PC-3 (cell line): ENCODE data around the gene TTC22.

Experiments used
- EZH2 ChIP-seq: fragments of 300-600 bp; sonication (generic); IDR thresholded peaks from one replicate; pipeline ENCODE4 v1.6.1; 2017; ENCODE audit warnings: antibody characterized with exemption, mild to moderate bottlenecking, low read length; ENCODE audit not compliant: unreplicated experiment
- EZH2phosphoT487 ChIP-seq: fragments of 300-600 bp; sonication (generic); IDR thresholded peaks from 2 replicates; pipeline ENCODE4 v1.6.1; 2018; ENCODE audit warnings: mild to moderate bottlenecking, antibody characterized with exemption, low read length, borderline replicate concordance
- TF ChIP-seq, protein P1 (sequence below): fragments of 300-600 bp; sonication (generic); conservative IDR thresholded peaks from 2 replicates; pipeline ENCODE4 v1.5.1; 2017; ENCODE audit warnings: antibody characterized with exemption, low read depth, mild to moderate bottlenecking, low read length

- TF ChIP-seq, protein P1, sequence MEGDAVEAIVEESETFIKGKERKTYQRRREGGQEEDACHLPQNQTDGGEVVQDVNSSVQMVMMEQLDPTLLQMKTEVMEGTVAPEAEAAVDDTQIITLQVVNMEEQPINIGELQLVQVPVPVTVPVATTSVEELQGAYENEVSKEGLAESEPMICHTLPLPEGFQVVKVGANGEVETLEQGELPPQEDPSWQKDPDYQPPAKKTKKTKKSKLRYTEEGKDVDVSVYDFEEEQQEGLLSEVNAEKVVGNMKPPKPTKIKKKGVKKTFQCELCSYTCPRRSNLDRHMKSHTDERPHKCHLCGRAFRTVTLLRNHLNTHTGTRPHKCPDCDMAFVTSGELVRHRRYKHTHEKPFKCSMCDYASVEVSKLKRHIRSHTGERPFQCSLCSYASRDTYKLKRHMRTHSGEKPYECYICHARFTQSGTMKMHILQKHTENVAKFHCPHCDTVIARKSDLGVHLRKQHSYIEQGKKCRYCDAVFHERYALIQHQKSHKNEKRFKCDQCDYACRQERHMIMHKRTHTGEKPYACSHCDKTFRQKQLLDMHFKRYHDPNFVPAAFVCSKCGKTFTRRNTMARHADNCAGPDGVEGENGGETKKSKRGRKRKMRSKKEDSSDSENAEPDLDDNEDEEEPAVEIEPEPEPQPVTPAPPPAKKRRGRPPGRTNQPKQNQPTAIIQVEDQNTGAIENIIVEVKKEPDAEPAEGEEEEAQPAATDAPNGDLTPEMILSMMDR, result no peak
- TF ChIP-seq EZH2phosphoT487 (no peak), EZH2 (no peak)
These were observed 28.2 kb downstream of the TTC22 start for GRCh38 chr1:54772951-54773350.
